Suppressor macrophage (primary cell): ENCODE measurements around the gene ASIC3.

ENCODE experiments used
- DNase-seq, 4 experiments: peaks; one replicate each; pipeline ENCODE4 v3.0.0-alpha.2; 2020 to 2022

The ASIC3 gene

GRCh38 chr7:151087245-151088018 lies 39.1 kb downstream of the ASIC3 start:
- DNase-seq = peak; percentile 57 to 86 (median 78)

DNA sequence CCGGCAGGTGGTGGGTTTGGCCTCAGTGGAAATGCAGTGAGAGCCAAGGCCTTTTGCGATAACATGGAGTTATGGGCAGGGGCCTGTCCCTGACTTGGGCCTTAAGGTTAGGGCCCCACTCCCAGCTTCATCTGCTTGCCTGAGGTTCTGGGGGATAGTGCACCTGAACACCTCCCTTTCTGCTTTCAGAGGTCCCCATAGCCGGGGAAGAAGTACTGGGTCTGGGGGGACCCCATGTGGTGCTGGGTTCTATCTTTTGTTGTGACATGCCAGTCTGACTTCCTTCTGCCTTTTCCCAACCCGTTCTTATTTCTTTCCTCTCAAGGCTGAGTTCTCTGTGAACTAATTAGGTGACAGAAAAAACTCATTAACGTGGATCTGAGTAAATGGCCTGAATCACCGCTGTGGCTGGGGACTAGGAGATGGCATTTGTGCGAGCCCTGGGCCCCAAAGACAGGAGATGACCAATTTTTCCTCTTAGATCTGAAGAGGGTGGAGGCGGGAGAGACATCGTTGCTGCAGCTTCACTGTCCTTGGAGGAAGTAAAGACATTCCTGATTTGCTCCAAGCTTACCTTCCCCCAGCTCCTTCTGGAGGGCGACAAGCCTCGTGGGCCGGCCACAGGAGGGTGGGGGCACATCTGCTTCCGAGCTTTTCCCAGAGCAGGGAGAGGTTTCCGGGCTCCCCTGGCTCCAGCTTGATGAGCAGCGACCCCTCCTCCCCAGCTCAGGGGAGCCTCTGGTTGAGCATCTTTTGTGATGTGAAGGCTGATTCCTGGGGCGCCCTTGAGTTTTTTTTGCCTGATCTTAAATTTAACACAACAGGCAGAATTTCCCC lies 39.9 kb downstream of the ASIC3 start:
- no peak for DNase-seq

DNA sequence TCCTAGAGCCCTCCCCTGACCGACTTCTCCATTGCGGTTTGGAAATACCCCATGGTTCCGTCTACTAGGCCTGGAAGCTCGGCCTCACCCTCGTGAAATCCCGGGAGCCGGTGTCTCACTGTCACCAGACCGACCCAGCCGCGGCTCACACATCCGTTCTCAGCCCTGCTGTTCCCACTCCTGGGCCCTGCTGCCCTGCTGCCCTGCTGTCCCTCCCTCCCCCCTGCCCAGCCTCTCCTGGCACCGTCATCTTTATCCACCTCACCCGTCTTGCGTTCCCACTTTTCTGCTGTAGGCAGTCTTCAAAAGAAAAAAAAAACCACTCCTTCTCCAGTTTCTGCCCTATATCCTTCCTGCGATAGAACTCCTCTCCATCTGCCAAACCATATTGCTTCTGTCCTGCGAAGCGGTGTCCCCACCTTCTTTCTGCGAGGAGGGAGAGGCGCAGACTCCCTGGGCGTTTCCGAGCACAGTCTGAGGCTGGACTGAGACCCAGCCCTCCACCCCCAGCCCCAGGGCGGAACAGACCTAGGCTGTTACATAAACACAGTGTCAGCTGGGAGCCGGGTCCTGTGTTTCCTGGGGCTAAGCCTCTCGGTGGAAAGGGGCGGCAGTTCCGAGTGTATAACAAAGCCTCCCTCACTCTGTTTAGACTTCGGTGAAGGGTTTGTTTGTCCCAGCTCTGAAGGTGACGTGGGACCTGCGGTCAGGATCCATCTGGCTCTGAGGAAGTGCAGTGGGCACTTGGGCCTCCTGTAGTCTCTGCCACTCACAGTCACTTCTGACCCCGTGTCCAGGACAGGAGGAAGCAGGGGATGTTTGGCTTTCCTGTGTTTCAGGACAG lies 40.7 kb downstream of the ASIC3 start:
- peak; percentile 97 to 99 (median 98) for DNase-seq

- DNase-seq = no peak
These were observed 41.8 kb downstream of the ASIC3 start for GRCh38 chr7:151089893-151090730.

GRCh38 chr7:151091003-151091402 lies 42.7 kb downstream of the ASIC3 start:
- DNase-seq = no peak

- peak; percentile 62 to 83 (median 79) for DNase-seq
These were observed 43.1 kb downstream of the ASIC3 start for GRCh38 chr7:151091431-151091830.

DNA sequence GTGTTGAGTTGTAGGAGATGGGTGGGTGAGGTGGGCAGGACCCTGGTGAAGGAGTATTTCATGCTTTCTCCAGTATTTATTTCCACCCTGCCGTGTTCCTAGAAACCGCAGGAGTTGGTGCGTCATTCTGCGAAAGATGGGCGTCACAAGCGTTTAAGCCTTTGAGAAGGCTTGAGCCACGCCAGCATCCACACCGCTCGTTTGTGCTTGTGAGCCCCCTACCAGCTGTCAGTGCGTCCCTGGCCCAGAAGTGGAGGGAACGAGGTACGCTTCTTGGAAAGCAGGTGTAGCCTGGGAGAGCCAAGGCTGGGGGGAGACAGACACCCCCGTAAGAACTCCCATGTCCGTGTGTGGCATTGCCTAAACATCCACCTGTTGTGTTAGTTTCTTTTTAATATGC lies 43.7 kb downstream of the ASIC3 start:
- no peak for DNase-seq

- DNase-seq = no peak
These were observed 45.4 kb downstream of the ASIC3 start for GRCh38 chr7:151093748-151094147.

- no peak for DNase-seq
These were observed 46.3 kb downstream of the ASIC3 start for GRCh38 chr7:151094675-151095074.

DNA sequence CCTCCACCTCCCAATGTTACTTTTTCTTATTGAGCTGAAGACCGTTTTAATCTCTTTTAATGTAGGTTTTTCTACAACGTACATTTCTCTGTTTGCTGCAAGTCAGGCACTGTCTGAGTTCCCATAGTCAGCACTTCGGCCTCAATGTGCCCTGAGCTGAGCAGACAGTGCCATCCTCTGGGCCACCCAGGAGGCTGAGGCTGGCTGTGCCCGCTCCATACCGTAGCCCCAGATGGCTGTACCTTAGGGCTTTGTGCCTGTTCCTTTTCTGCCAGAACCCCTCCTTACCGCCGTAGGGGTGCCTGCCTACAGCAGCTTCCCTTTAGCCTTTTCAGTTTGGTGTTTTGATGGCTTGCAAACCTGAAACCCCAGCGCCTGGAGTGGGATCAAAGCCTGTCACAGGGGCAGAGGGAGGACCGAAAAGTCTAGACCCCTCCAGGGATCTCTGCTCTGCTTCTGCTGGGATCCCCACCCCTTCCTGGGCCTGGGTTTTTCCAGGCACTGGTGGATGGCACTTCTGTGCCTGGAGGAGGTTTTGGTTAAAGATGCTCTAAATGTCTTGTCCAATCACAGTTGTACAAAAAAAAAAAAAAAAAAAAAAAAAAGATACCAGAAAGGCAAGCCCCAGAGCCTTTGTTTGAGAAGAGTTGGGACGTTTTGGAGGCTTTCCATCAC lies 46.9 kb downstream of the ASIC3 start:
- DNase-seq = no peak

DNA sequence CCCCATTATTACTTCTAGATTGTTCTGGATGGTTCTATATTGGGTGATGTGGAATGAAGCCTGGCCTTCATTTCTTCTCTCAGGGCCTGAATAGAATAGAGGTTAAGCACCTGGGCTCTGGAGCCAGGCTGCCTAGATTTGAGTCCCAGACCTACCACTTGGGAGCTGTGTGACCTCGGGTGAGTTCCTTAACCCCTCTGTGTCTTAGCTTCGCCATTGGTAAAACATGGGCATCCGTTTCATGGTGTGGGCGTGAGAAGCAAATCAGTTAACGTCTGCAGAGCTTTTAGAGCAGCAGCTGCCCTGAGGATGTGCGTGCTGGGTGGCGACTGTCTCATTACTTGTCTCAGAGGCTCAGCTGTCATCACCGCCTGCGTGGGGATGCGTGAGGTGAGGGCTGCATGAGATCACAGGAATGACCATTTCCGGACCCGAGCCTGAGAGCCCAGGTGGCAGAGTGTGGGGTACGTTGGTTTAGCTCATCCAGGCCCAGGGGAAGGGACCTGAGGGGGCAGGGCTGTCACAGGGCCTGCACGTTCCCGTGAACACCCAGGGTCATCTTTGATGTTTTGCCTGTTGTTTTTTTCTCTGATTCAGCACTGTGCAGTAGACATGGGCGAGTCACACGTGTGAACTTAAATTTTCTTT lies 47.6 kb downstream of the ASIC3 start:
- DNase-seq = no peak

DNA sequence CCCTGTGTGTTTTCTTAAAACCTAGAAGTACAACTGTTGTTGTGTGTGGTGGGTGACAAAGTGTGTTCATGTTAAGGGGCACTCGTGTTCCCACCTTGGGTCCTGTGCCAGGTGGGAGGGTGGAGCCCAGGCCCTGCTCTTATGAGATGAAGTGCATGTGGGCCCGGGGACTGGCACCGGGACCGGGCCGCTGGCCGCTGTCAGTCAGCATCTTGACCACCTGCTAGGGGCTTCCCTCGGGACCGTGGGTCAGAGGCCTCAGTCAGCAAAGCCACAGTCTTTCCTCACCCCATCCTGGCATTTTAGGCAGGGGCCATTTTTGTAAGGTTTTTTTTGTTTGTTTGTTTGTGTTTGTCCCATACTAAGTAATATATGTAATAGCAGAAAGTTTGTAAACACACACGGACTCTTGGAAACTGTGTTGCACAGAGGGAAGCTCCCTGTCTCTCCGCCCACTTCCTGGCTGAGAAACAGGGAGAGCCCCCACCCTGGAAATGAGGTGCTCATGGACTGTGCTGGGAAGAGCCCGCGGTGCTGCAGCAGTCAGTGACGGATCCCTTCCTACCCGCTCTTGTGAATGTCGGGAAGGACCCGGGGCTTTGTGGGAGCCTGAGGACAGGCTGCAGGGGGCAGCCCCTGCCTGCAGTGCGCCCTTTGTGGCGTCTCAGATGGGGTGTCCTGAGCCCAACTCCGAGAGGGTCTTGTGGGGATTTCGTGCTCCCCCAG lies 51.3 kb downstream of the ASIC3 start:
- DNase-seq = no peak

- DNase-seq = no peak
These were observed 52.6 kb downstream of the ASIC3 start for GRCh38 chr7:151100921-151101320.

DNA sequence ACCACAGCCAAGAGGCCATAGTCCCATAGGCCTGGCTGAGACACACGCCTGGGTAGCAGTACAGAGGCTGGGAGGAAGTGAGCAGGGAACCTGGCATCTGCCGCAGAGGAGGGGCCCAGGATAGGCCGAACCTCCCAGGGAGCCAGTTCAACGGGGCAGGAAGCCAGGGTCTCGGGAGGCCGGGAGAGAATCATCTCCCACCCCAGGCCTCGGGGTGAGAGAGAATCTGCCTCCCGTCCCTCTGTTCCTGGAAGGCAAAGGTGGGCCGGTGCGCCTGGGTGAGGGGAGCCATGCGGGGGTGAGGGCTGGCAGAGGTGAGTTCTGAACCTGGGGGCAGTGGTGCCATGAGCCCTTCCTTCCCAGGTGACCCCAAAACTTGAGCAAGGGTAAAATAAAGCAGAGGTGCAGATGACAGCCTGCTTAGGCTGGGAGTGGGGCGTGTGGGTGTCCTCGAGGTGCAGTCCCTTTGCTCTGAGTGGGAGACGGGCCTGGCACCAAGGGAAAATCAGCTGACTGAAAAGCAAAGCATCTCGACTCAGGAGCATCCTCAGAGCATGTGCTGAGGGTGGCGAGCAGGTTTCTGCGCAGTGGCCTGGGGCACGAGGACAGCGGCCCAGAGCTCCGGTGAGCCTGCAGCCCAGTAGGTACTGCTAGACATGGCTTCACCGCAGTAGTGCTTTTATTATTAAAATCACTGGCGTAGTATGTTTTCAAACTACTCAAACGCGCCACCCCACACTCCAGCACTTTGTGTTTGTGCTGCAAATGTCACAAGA lies 53.5 kb downstream of the ASIC3 start:
- DNase-seq = peak in 1 of 4 experiments; percentile 28
